HEK293T (cell line): ENCODE results near the gene SEH1L.

ENCODE experiments used
- CTCF ChIA-PET: fragments of 350-600 bp; formaldehyde crosslinking; extraction: SDS; loops from one replicate; lab custom pipeline; 2021; ENCODE audit warnings: antibody characterized with exemption, inconsistent platforms; lab: Yijun Ruan, JAX
- POLR2A ChIA-PET: fragments of 350-600 bp; formaldehyde crosslinking; extraction: SDS; loops from one replicate; lab custom pipeline; 2020; ENCODE audit warnings: antibody characterized with exemption, inconsistent platforms; lab: Yijun Ruan, JAX
- DNase-seq: peaks from one replicate; pipeline ENCODE4 v3.0.0; 2012; ENCODE audit warnings: mixed read lengths; ENCODE audit errors: extremely low spot score
- ARNT ChIP-seq: fragments of 450-650 bp; IDR thresholded peaks from 2 replicates; pipeline ENCODE4 v1.6.1; 2017; ENCODE audit warnings: mild to moderate bottlenecking
- BHLHE40 ChIP-seq: fragments of 450-650 bp; IDR thresholded peaks from 2 replicates; pipeline ENCODE4 v1.6.1; 2016; ENCODE audit warnings: mild to moderate bottlenecking, moderate library complexity, borderline replicate concordance
- CTBP1 ChIP-seq: fragments of 450-650 bp; IDR thresholded peaks from 2 replicates; pipeline ENCODE4 v1.6.1; 2016; ENCODE audit warnings: borderline replicate concordance
- ELF4 ChIP-seq: fragments of 450-650 bp; IDR thresholded peaks from 2 replicates; pipeline ENCODE4 v1.6.1; 2017; ENCODE audit warnings: antibody characterized with exemption
- FOXA1 ChIP-seq: fragments of 450-650 bp; IDR thresholded peaks from 2 replicates; pipeline ENCODE4 v1.6.1; 2016; ENCODE audit warnings: mild to moderate bottlenecking
- FOXK2 ChIP-seq: fragments of 450-650 bp; IDR thresholded peaks from 2 replicates; pipeline ENCODE4 v1.6.1; 2016; ENCODE audit warnings: mild to moderate bottlenecking
- FOXM1 ChIP-seq: fragments of 450-650 bp; IDR thresholded peaks from 2 replicates; pipeline ENCODE4 v1.6.1; 2017; ENCODE audit warnings: mild to moderate bottlenecking, borderline replicate concordance
- HDGF ChIP-seq: fragments of 450-650 bp; IDR thresholded peaks from 2 replicates; pipeline ENCODE4 v1.6.1; 2017; ENCODE audit warnings: antibody characterized with exemption, borderline replicate concordance
- L3MBTL2 ChIP-seq: fragments of 450-650 bp; conservative IDR thresholded peaks from 2 replicates; pipeline ENCODE4 v1.6.1; 2016; ENCODE audit warnings: mild to moderate bottlenecking
- LEF1 ChIP-seq: fragments of 450-650 bp; IDR thresholded peaks from 2 replicates; pipeline ENCODE4 v1.6.1; 2017; ENCODE audit warnings: mild to moderate bottlenecking, borderline replicate concordance
- NFRKB ChIP-seq: fragments of 450-650 bp; IDR thresholded peaks from 2 replicates; pipeline ENCODE4 v1.6.1; 2016; ENCODE audit warnings: mild to moderate bottlenecking, moderate library complexity
- PKNOX1 ChIP-seq: fragments of 450-650 bp; IDR thresholded peaks from 2 replicates; pipeline ENCODE4 v1.6.1; 2016
- SP1 ChIP-seq: fragments of 450-650 bp; IDR thresholded peaks from 2 replicates; pipeline ENCODE4 v1.6.1; 2017
- SUZ12 ChIP-seq: fragments of 450-650 bp; IDR thresholded peaks from 2 replicates; pipeline ENCODE4 v1.6.1; 2016; ENCODE audit warnings: mild to moderate bottlenecking
- TARDBP ChIP-seq: fragments of 450-650 bp; IDR thresholded peaks from 2 replicates; pipeline ENCODE4 v1.6.1; 2016
- ZNF384 ChIP-seq: fragments of 450-650 bp; IDR thresholded peaks from 2 replicates; pipeline ENCODE4 v1.6.1; 2016

Gene SEH1L

GRCh38 chr18:13018374-13018773 lies 70.6 kb downstream of the SEH1L start:
- no peak for DNase-seq
- ChIA-PET POLR2A (no interaction called here), CTCF (no interaction called here)
- TF ChIP-seq NFRKB (no peak), TARDBP (no peak), FOXM1 (no peak), ARNT (no peak), BHLHE40 (no peak), CTBP1 (no peak), LEF1 (no peak), ELF4 (no peak), FOXA1 (no peak), SUZ12 (no peak), HDGF (no peak), ZNF384 (no peak), FOXK2 (no peak), PKNOX1 (no peak), L3MBTL2 (no peak), SP1 (no peak)

GRCh38 chr18:13019301-13019700 lies 71.5 kb downstream of the SEH1L start:
- ChIA-PET POLR2A (no interaction called here), CTCF (interaction anchor here (0.7 kb wide), 1 partner anchor 15 kb away, joined by 4 read pairs; no protein-coding TSS in a partner anchor)
- DNase-seq = no peak
- TF ChIP-seq PKNOX1 (no peak), ZNF384 (no peak), TARDBP (no peak), HDGF (no peak), ARNT (no peak), SUZ12 (no peak), FOXK2 (no peak), L3MBTL2 (no peak), LEF1 (no peak)

- ChIA-PET POLR2A (no interaction called here), CTCF (no interaction called here)
- no peak for TF ChIP-seq BHLHE40
- TF ChIP-seq SP1 = no peak
- no peak for TF ChIP-seq PKNOX1
- no peak for TF ChIP-seq ZNF384
- TF ChIP-seq HDGF = no peak
- no peak for TF ChIP-seq FOXA1
- no peak for TF ChIP-seq ARNT
- TF ChIP-seq FOXM1 = no peak
- TF ChIP-seq L3MBTL2 = no peak
- no peak for TF ChIP-seq NFRKB
- no peak for TF ChIP-seq CTBP1
- TF ChIP-seq LEF1 = no peak
- no peak for TF ChIP-seq FOXK2
- no peak for TF ChIP-seq ELF4
- TF ChIP-seq SUZ12 = no peak
- DNase-seq = no peak
These were observed 74.8 kb downstream of the SEH1L start for GRCh38 chr18:13022644-13023043.

- CTCF ChIA-PET = no interaction called here
- TF ChIP-seq L3MBTL2 (no peak), ARNT (no peak), SUZ12 (no peak), ZNF384 (no peak), FOXA1 (no peak), ELF4 (no peak), HDGF (no peak), NFRKB (no peak), LEF1 (no peak), FOXK2 (no peak), CTBP1 (no peak), PKNOX1 (no peak)
- DNase-seq = no peak
- POLR2A ChIA-PET = no interaction called here
These were observed 77.4 kb downstream of the SEH1L start for GRCh38 chr18:13025233-13025632.

GRCh38 chr18:13026583-13027270 lies 78.9 kb downstream of the SEH1L start:
- ChIA-PET CTCF (no interaction called here), POLR2A (no interaction called here)
- TF ChIP-seq ZNF384 = no peak
- no peak for TF ChIP-seq HDGF
- no peak for TF ChIP-seq NFRKB
- TF ChIP-seq SP1 = no peak
- DNase-seq = no peak

GRCh38 chr18:13028869-13029268 lies 81.1 kb downstream of the SEH1L start:
- TF ChIP-seq PKNOX1 (no peak), HDGF (no peak), NFRKB (no peak), BHLHE40 (no peak), SUZ12 (no peak), FOXM1 (no peak), FOXK2 (no peak), ZNF384 (no peak), ELF4 (no peak), ARNT (no peak), LEF1 (no peak), L3MBTL2 (no peak), CTBP1 (no peak), FOXA1 (no peak), SP1 (no peak), TARDBP (no peak)
- CTCF ChIA-PET = no interaction called here
- POLR2A ChIA-PET = no interaction called here
- no peak for DNase-seq
